SK-N-MC (cell line): Measurements from ENCODE around the gene ATXN10.

Experiments used
- EZH2 ChIP-seq: fragments of 200-600 bp; sonication (generic); IDR thresholded peaks from one replicate; pipeline ENCODE4 v1.6.1; 2017; ENCODE audit warnings: antibody characterized with exemption
- POLR2AphosphoS5 ChIP-seq: IDR thresholded peaks from 2 replicates; pipeline ENCODE4 v1.6.1; 2012; ENCODE audit warnings: mild to moderate bottlenecking, low read depth, low read length, borderline replicate concordance

- no peak for TF ChIP-seq POLR2AphosphoS5
- no peak for TF ChIP-seq EZH2
These were observed 177.3 kb downstream of the ATXN10 start for GRCh38 chr22:45848904-45849303.
